ENCODE measurements around the gene STX8. TPM values are rescaled to one million over a fixed set of nuclear protein-coding genes. Genes with fewer than 3 reads are reported as not detected.
A peak's percentile ranks its signal among the peaks of the same experiment; 100 is the strongest.

STX8 gene
- polyA plus RNA-seq, 3 donors from 2014 or later: 249 to 381 (median 263) TPM

DNA sequence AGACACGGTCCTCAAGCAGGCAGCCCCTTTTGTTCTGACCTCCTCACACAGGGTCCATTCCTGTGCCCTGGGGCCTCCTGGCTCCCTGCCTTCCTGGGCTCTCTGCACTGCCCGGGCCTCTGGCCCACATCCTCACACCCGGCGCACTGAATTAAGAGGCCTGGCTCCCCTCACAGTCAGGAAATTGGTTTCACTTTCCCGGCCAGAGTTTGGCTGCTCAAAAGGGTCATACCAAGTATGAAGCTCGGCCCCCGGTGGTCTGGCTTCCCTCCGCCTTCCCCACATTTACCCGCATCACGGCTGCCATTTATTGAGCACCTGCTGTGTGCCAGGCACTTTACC lies 334.3 kb downstream of the STX8 start:
- DNase-seq: peak in 1 of 3 donors; percentile 20
- Mint-ChIP-seq H3K9me3 (no peaks in the 10 kb centered on the region), H3K36me3 (no peaks in the 10 kb centered on the region), H3K27me3 (ENCODE audit: low read depth in 3 of 3) (peaks cover 2 to 8% (median 8%) of the 10 kb centered on the region in 3 donors), H3K4me1 (peaks cover 21 to 27% of the 10 kb centered on the region in 2 donors), H3K27ac (peak overlapping the region; percentile 52 to 84 (median 74)), H3K4me3 (peak overlapping the region; percentile 39 to 65 (median 60))

DNA sequence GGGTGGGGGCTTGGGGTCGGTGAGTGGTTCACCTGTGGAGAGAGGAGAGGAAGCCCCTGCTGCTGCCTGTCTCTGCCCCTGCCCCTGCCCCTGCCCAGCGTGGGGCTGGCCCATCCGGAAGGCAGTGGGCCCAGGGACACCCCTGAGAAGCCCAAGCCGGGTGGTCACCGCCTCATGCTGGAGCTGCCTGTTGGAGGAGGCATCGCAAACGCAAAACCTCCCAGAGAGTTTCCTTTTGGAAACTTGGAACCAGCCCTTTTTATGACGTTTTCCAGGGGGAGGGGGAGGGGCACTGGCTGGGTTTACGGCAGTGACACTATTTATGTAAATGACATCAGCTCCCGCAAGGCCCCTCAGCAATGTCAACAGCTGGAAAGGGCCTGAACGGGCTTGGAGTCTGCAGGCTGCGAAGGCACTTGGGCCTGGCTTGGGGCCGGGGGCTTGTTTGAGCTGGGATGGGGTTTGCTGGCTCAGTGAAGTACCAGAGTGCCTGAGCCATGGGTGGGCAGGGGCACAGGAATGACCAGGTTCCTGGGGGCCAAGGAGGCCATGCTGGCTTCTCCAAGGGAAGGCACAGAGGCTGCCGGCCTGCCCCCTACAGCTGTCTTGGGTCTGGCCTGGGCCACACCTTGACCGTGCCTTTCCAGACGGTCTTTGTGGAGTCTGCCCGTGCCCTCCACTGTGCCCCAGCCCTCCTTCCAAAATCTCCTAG lies 334.8 kb downstream of the STX8 start:
- peaks cover 21 to 27% of the 10 kb centered on the region in 2 donors for H3K4me1 Mint-ChIP-seq
- peaks cover 2 to 11% (median 8%) of the 10 kb centered on the region in 3 donors for H3K27me3 Mint-ChIP-seq (ENCODE audit: low read depth in 3 of 3)
- H3K4me3 Mint-ChIP-seq: peak overlapping the region; percentile 60 to 73 (median 65)
- H3K36me3 Mint-ChIP-seq: no peaks in the 10 kb centered on the region
- peak overlapping the region; percentile 64 to 83 (median 75) for H3K27ac Mint-ChIP-seq
- no peaks in the 10 kb centered on the region for H3K9me3 Mint-ChIP-seq
- no peak for DNase-seq

DNA sequence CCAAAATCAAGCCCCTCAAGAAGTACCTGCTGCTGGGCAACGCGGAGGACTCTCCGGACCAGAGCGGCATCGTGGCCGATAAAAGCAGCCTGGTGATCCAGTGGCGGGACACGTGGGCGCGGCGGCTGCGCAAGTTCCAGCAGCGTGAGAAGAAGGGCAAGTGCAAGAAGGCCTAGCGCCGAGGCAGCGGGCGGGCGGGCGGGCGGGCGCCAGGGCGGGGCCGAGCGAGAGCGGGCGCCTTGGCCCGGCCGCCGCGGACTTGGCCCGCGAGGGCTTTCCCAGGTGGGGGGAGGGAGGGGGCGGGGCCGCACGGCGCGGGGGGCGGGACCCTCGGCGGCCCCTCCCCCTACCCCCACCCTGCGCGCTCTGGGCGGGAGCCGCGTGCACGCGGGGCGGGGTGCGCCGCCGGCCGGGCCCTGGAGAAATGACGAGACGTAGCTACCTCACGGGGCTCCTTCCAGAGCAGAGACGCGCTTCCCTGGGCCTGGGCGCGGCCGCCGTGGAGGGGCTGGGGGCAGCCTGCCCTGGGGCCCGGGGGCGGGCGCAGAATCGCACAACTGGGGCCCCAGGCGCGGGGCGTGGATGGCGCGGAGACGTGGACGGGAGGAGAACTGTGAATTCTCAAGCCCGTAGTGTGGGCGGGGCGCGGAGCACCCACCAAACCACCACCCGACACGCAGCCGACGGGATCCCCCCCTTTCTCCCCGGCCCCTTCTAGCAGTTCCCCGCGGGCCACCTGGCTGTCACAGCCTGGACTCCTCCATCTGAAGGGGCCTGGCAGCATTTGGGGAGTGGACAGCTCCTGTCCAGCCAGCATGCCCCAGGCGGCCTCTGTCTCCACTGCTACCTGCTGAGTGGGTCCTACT lies 335.6 kb downstream of the STX8 start:
- H3K36me3 Mint-ChIP-seq: no peaks in the 10 kb centered on the region
- peaks cover 21 to 27% of the 10 kb centered on the region in 2 donors for H3K4me1 Mint-ChIP-seq
- H3K27ac Mint-ChIP-seq: peak overlapping the region; percentile 64 to 85 (median 76)
- peaks cover 4 to 16% (median 13%) of the 10 kb centered on the region in 3 donors for H3K27me3 Mint-ChIP-seq (ENCODE audit: low read depth in 3 of 3)
- H3K9me3 Mint-ChIP-seq: no peaks in the 10 kb centered on the region
- peak; percentile 72 to 81 (median 77) for DNase-seq
- H3K4me3 Mint-ChIP-seq: peak overlapping the region; percentile 81 to 85 (median 83)

DNA sequence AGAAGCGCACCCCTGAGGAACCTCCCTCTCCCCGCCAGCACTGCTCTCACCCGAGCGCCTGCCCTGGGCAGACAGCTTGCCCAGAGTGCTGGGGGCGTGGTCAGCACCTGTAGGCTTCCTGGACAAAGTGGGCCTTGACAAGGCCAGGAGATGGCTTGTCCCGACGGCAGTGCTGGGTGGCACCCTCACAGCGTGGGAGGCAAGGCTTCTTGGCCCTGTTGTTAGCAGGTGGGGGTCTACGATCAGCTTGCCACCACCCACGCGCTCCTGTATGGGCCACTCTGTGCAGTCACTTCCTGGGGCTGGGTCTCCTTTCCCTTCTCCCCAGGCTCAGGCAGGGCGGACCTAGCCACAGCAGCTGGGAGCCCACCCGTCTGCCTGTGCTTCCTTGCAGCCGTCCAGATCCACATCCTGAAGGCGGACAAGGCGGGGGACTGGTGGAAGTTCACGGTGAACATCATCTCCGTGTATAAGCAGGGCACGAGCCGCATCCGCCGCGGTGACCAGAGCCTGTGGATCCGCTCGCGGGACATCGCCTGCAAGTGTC lies 336.3 kb downstream of the STX8 start:
- Mint-ChIP-seq H3K4me3 (peak overlapping the region; percentile 81 to 85 (median 83)), H3K27me3 (ENCODE audit: low read depth in 3 of 3) (peaks cover 4 to 19% (median 16%) of the 10 kb centered on the region in 3 donors), H3K27ac (peak overlapping the region; percentile 48 to 85 (median 74)), H3K4me1 (peaks cover 21 to 27% of the 10 kb centered on the region in 2 donors), H3K9me3 (no peaks in the 10 kb centered on the region), H3K36me3 (no peaks in the 10 kb centered on the region)
- DNase-seq: peak in 1 of 3 donors; percentile 10

DNA sequence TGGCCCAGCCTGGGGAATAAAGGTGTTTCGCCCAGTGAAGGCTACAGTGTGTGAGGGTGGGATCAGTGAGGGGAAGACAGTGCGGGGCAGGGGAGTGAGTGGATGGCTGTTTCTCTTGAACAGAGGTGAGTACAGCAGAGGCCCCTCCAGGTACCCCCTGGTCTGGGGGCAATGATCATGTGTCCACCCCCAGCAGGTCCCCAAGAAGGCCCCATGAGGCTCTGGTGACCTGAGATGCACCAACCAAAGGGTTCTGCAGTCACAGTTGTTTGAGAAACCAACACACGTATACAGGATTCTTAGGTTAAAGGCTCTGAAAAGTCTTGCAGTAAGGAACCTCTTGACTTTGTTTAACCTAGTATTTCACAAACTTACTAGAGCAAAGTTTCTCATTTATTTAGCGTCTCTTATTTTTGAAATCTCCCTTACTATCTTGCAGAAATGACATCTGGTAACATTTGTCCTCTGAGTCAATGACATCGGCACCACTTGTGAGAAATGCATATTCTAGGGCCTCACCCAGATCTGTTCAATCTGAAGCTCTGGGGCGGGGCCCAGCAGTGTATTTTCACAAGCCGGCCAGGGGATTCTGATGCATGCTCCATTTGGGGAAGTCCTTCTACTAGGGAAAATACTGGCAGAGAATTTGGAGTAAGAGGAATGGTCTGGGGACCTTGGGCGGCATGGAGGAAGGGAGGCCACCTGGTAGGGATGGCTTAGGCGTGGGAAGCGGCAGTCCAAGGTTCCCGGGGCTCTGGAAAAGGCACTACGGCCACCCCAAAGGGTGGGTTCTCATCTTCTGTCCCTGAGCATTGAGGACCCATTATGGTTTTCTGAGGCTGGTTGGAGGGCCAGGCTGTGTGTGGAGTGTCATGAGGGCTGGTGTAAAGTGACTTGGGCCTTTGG lies 337.0 kb downstream of the STX8 start:
- H3K27ac Mint-ChIP-seq: peak overlapping the region in 5 of 6 donors; percentile 12 to 85 (median 75)
- H3K27me3 Mint-ChIP-seq (ENCODE audit: low read depth in 3 of 3): peaks cover 5 to 22% (median 16%) of the 10 kb centered on the region in 3 donors
- no peak for DNase-seq
- H3K4me1 Mint-ChIP-seq: peaks cover 21 to 27% of the 10 kb centered on the region in 2 donors
- peak overlapping the region; percentile 81 to 85 (median 83) for H3K4me3 Mint-ChIP-seq
- H3K36me3 Mint-ChIP-seq: no peaks in the 10 kb centered on the region
- H3K9me3 Mint-ChIP-seq: no peaks in the 10 kb centered on the region

DNA sequence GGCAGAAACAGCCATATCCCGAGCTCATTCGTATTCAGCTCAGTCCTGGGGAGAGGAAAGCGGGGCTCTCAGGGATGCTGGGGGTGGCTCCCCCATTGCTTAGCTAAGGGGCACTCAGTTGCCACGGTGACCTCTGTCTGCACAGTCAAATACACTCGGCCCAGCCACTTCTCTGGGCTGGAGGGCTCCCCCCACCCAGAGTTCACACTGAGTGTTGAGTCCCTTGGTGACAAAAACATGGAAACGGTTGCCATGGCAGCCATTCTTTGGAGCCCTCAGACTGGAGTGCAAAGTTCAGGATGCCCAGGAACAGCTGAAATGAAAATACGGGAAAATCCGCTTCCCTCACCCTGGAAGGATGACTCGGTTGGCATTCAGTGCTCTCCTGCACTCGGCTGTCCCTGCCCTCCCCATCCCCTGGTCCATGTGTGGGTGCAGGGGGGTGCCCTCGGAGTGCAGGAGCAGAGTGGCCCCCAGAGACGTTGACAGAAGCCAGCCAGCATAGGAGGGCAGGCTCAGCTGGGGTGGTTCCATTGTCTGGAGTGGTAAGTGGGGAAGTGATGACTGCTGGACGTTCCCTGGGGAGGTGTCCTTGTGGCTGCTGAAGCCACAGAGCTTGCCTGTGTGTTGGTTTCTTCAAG lies 337.8 kb downstream of the STX8 start:
- H3K4me1 Mint-ChIP-seq: peaks cover 21 to 27% of the 10 kb centered on the region in 2 donors
- peak overlapping the region in 1 of 6 donors; percentile 24 for H3K27ac Mint-ChIP-seq
- H3K36me3 Mint-ChIP-seq: no peaks in the 10 kb centered on the region
- H3K27me3 Mint-ChIP-seq (ENCODE audit: low read depth in 3 of 3): peaks cover 5 to 22% (median 16%) of the 10 kb centered on the region in 3 donors
- no peaks in the 10 kb centered on the region for H3K9me3 Mint-ChIP-seq
- DNase-seq: no peak
- H3K4me3 Mint-ChIP-seq: peak overlapping the region in 2 of 5 donors; percentile 38 to 46

DNA sequence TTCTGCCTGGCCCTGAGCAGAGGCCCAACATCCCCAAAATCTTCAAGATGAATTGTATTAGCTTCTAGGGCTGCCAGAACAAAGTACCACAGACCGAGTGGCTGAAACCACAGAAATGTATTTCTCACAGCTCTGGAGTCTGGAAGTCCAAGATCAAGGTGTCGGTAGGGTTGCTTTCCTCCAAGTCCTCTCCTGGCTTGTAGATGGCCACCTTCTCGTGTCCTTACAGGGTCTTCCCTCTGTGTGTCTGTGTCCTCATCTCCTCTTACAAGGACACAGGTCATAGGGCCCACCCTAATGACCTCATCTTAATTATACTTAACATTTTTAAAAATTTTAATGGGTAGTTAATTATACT lies 338.6 kb downstream of the STX8 start:
- Mint-ChIP-seq H3K9me3 (no peaks in the 10 kb centered on the region), H3K36me3 (no peaks in the 10 kb centered on the region), H3K4me3 (no peak overlapping the region), H3K4me1 (peaks cover 21 to 27% of the 10 kb centered on the region in 2 donors), H3K27ac (no peak overlapping the region), H3K27me3 (ENCODE audit: low read depth in 3 of 3) (peaks cover 5 to 22% (median 17%) of the 10 kb centered on the region in 3 donors)
- DNase-seq: no peak

DNA sequence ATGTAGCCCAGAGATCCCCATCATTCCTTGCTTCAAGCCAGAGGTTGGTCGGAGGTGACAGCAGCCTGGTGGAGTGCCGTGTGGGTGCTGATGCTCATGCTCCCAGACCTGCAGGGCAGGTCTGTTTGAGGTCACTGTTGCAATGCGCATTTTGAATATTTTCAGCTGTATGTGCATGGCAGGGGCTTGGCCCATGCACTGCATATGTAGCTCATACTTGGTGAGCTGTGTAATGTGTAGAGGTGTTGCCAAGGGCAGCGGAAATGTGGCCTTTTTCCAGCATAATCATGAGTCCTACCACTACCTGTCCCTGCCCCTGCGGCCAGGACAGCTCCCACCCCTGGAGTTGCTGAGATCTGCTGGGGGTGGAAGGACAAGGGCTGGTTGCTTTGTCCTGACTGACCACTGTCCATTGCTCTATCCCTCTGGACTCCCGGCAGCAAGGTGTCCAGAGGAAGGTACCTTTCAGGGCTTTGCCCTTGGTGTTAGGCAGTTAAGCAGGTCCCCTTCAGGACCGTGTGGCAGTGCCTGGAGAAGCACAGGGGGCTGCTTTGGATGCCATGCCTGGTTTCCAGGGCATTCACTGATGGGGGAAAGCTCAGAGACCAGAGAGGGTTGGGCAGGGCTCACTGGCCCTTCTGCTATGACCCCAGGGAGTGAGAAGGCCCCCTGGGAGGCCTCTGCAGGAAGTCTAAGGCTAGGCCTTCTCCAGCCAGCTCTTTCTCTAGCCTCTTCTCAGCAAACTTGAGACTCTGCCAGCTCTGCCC lies 339.2 kb downstream of the STX8 start:
- no peaks in the 10 kb centered on the region for H3K9me3 Mint-ChIP-seq
- H3K4me1 Mint-ChIP-seq: peaks cover 17 to 26% of the 10 kb centered on the region in 2 donors
- no peaks in the 10 kb centered on the region for H3K36me3 Mint-ChIP-seq
- peaks cover 5 to 22% (median 17%) of the 10 kb centered on the region in 3 donors for H3K27me3 Mint-ChIP-seq (ENCODE audit: low read depth in 3 of 3)
- no peak overlapping the region for H3K27ac Mint-ChIP-seq
- H3K4me3 Mint-ChIP-seq: no peak overlapping the region
- no peak for DNase-seq

DNA sequence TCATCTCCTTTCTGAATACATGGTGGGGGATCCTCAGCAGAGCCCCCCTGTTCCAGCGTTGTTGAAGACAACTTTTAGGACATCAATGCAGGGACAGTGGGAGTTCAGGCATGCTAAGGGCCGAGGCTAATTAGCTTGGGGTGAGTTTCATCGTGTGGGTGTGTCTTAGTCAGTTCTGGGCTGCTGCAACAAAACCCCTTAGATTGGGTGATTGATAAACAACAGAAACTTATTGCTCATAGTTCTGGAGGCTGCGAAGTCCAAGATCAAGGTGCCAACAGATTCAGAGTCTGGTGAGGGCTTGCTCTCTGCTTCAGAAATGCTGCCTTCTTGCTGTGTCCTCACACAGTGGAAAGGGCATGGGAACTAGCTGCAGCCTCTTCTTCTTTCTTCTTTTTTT lies 340.3 kb downstream of the STX8 start:
- H3K36me3 Mint-ChIP-seq: no peaks in the 10 kb centered on the region
- H3K4me1 Mint-ChIP-seq: peaks cover 13 to 17% of the 10 kb centered on the region in 2 donors
- no peak overlapping the region for H3K4me3 Mint-ChIP-seq
- H3K27me3 Mint-ChIP-seq (ENCODE audit: low read depth in 3 of 3): peaks cover 5 to 17% (median 17%) of the 10 kb centered on the region in 3 donors
- no peaks in the 10 kb centered on the region for H3K9me3 Mint-ChIP-seq
- no peak for DNase-seq
- H3K27ac Mint-ChIP-seq: no peak overlapping the region

DNA sequence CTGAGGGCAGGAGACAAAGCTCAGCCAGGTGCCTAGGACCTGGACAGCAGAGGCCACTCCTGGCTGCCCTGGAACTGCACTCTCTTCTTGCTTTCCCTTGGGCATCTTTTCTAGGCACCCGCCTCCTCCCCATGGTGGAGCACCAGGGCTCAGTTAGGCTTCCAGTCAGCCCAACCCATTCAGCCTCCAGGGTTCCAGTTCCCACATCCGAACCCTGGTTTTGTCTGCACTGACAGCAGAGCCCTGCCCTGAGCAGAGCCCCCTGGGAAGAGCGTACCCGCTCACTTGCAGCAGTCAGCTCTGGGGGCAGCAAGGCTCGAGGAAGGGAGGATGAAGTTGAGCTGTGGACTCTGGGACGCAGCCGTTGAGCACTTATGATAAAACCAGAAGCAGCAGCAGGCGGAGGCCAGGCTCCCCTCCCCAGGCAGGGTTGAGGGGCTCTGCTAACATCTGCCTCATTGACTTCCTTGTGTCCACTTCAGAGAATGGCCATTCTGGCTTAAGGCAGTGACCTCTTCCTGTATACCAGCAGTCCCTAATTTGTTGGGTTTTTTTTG lies 341.2 kb downstream of the STX8 start:
- Mint-ChIP-seq H3K27ac (no peak overlapping the region), H3K36me3 (no peaks in the 10 kb centered on the region), H3K4me1 (peaks cover 10 to 14% of the 10 kb centered on the region in 2 donors), H3K4me3 (no peak overlapping the region), H3K27me3 (ENCODE audit: low read depth in 3 of 3) (peaks cover 5 to 19% (median 19%) of the 10 kb centered on the region in 3 donors), H3K9me3 (no peaks in the 10 kb centered on the region)
- no peak for DNase-seq

DNA sequence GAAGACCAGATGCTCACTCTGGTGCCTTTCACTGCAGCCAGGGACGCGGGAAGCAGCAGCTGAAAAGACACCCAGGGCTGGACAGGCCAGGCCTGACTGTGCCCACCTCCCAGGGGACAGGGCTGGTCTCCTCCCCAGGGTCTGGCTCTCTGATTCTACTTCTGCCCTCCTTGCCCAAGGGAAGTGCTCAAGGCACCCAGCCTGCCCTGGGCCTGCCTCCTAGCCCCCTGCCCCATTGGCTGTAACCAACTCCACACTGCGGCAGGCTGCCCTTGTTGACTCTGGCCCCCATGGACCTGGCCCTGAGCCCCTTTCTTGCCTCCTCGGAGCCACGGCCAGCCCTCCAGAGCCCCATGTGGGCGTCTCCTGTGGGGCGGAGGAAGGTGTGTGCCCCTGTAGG lies 341.9 kb downstream of the STX8 start:
- H3K27ac Mint-ChIP-seq: no peak overlapping the region
- H3K9me3 Mint-ChIP-seq: no peaks in the 10 kb centered on the region
- H3K4me1 Mint-ChIP-seq: peaks cover 3 to 7% of the 10 kb centered on the region in 2 donors
- H3K36me3 Mint-ChIP-seq: no peaks in the 10 kb centered on the region
- H3K27me3 Mint-ChIP-seq (ENCODE audit: low read depth in 3 of 3): peaks cover 5 to 21% (median 17%) of the 10 kb centered on the region in 3 donors
- H3K4me3 Mint-ChIP-seq: no peak overlapping the region
- no peak for DNase-seq

DNA sequence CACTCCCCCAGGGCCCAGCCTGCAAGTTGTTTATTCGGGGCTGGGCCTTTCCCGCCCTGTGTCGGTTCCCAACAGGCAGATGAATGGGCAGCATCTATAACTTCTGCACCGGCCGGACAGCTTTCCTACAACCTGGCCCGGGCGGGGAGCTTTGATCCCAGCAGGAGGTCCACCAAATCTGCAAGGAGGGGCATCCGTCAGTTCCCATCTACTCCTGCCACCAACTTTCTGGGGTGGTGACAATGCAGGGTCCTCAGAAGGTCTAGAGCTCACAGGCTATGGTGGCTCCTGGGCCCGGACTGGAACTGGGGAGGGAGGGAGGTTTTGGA lies 342.4 kb downstream of the STX8 start:
- Mint-ChIP-seq H3K27ac (no peak overlapping the region), H3K36me3 (no peaks in the 10 kb centered on the region)
- DNase-seq: no peak

More for the DNA sequence above, 342.4 kb downstream of the STX8 start:
- no peak overlapping the region for H3K4me3 Mint-ChIP-seq
- no peaks in the 10 kb centered on the region for H3K9me3 Mint-ChIP-seq
- H3K27me3 Mint-ChIP-seq (ENCODE audit: low read depth in 3 of 3): peaks cover 5 to 20% (median 15%) of the 10 kb centered on the region in 3 donors
- peaks cover 0 to 4% of the 10 kb centered on the region in 2 donors for H3K4me1 Mint-ChIP-seq

All from immature natural killer cell (primary cell).